T-cell (primary cell): ENCODE results near the gene MEOX2. TPM values are rescaled to one million over a fixed set of nuclear protein-coding genes. Genes with fewer than 3 reads are reported as not detected.

ENCODE experiments used
- ATAC-seq, 4 experiments: fragments of 200-7000 bp in 3 of 4; fragments of 150-1000 bp in 1 of 4; cut with Tn5 transposase; replicated peaks in 1 of 4; 1 replicate in 3 of 4; 2 replicates in 1 of 4; pipeline ENCODE4 v1.10.0; 2021; ENCODE audit warnings: moderate library complexity in 3 of 4, mild to moderate bottlenecking in 2 of 4, moderate number of reproducible peaks in 1 of 4
- CTCF ChIA-PET, 2 donors: fragments of 300-600 bp; sonication (Branson Sonifier 250); formaldehyde crosslinking; loops; one replicate each; lab custom pipeline; 2022; ENCODE audit warnings: antibody characterized with exemption in 2 of 2; lab: Charles Lee
- POLR2A ChIA-PET, 2 donors: fragments of 300-600 bp; sonication (Branson Sonifier 250); formaldehyde crosslinking; loops; one replicate each; lab custom pipeline; 2022; ENCODE audit warnings: antibody characterized with exemption in 2 of 2; lab: Charles Lee
- DNase-seq, 35 experiments: peaks; one replicate each; pipeline versions ENCODE4 v3.0.0 to v3.0.0-alpha.2; 2013 to 2023
- H3K27ac ChIP-seq: one replicate; pipeline ENCODE4 v1.5.1; 2013; ENCODE audit warnings: low read length
- H3K27me3 ChIP-seq, 2 experiments: replicated peaks in 1 of 2; 1 replicate in 1 of 2; 2 replicates in 1 of 2; pipeline versions ENCODE4 v1.6.1 to v1.7.0; 2013; ENCODE audit warnings: low read length in 1 of 2, mixed read lengths in 1 of 2; ENCODE audit not compliant: control insufficient read depth in 2 of 2, insufficient read depth in 2 of 2; ENCODE audit errors: extremely low read depth in 1 of 2
- H3K36me3 ChIP-seq, 2 donors: 1 replicate in 1 of 2; 2 replicates in 1 of 2; pipeline versions ENCODE4 v1.6.1 to v1.7.0; 2013; ENCODE audit warnings: low read length in 1 of 2; ENCODE audit not compliant: control insufficient read depth in 2 of 2, insufficient read depth in 1 of 2; ENCODE audit errors: extremely low read depth in 1 of 2
- H3K4me1 ChIP-seq, 2 experiments: 1 replicate in 1 of 2; 2 replicates in 1 of 2; pipeline versions ENCODE4 v1.6.1 to v1.7.0; 2013; ENCODE audit warnings: low read length in 2 of 2, mixed read lengths in 1 of 2; ENCODE audit not compliant: insufficient read depth in 2 of 2, control insufficient read depth in 1 of 2; ENCODE audit errors: extremely low read depth in 1 of 2
- H3K4me3 ChIP-seq, 2 donors: 1 replicate in 1 of 2; 2 replicates in 1 of 2; pipeline versions ENCODE4 v1.5.1 to v1.7.0; 2013; ENCODE audit warnings: mild to moderate bottlenecking in 2 of 2, low read length in 1 of 2, moderate library complexity in 1 of 2; ENCODE audit not compliant: control insufficient read depth in 1 of 2; ENCODE audit errors: extremely low read depth in 1 of 2
- H3K9me3 ChIP-seq: 2 replicates; pipeline ENCODE4 v1.7.0; 2013
- H3K27ac Mint-ChIP-seq, 2 donors: one replicate each; pipeline ENCODE4 v1.8.0; 2020 to 2021; ENCODE audit warnings: mild to moderate bottlenecking in 2 of 2, mixed read lengths in 2 of 2
- H3K27me3 Mint-ChIP-seq, 2 donors: one replicate each; pipeline ENCODE4 v1.8.0; 2021 to 2022; ENCODE audit warnings: mixed read lengths in 2 of 2
- H3K36me3 Mint-ChIP-seq: one replicate; pipeline ENCODE4 v1.8.0; 2021; ENCODE audit warnings: mixed read lengths
- H3K4me1 Mint-ChIP-seq, 3 donors: one replicate each; pipeline ENCODE4 v1.8.0; 2020 to 2022; ENCODE audit warnings: mixed read lengths in 3 of 3, mild to moderate bottlenecking in 1 of 3
- H3K4me3 Mint-ChIP-seq, 3 donors: one replicate each; pipeline ENCODE4 v1.8.0; 2020 to 2022; ENCODE audit warnings: mild to moderate bottlenecking in 3 of 3, mixed read lengths in 3 of 3, moderate library complexity in 3 of 3
- H3K9me3 Mint-ChIP-seq, 3 donors: one replicate each; pipeline ENCODE4 v1.8.0; 2020 to 2022; ENCODE audit warnings: mixed read lengths in 3 of 3
- WGBS: methylation state at CpG from one replicate; pipeline ENCODE4 v1.1.5; 2013; ENCODE audit warnings: missing lambda C conversion rate; ENCODE audit not compliant: insufficient coverage; 5-methylcytosine and 5-hydroxymethylcytosine counted together
- total RNA-seq, 35 experiments: library from RNA in 6 of 35; stranded (reverse) in 6 of 35; fragments of 120-200 nt in 1 of 35; gene quantifications; one replicate each; pipeline versions ENCODE4 v1.2.1 to v1.2.4 and lab custom pipeline; 2013 to 2026

MEOX2 gene
- total RNA-seq, 5 donors from 2014 or later (not counting 1 experiment from before 2014, with no cell fraction given) = 0.12 TPM; not detected in 4

DNA sequence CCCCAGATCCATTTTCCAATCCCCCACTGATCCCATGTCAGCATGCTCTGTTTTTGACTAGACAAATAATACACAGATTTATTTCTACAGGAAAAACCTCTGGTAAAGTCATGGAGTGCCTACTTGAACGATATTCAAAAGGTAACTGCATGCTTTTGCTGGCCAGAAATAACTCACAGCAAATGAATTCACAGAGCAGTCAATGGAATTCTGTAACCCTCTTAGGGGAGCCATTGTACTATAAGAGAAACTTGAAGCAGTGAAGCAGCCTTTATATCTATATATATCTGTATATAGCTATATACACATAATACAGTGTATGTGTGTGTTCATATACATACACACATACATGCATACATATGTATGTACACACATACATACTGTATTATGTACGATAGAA, 29.0 kb upstream of the MEOX2 start:
- no peaks in the 10 kb centered on the region for H3K27me3 ChIP-seq
- no peak overlapping the region for H3K27ac ChIP-seq
- CTCF ChIA-PET = no interaction called here
- H3K9me3 ChIP-seq = no peaks in the 10 kb centered on the region
- no peaks in the 10 kb centered on the region for H3K36me3 ChIP-seq
- Mint-ChIP-seq H3K27me3 (no peaks in the 10 kb centered on the region), H3K9me3 (peaks cover 4 to 12% (median 9%) of the 10 kb centered on the region in 3 donors), H3K4me3 (no peak overlapping the region), H3K27ac (no peak overlapping the region), H3K4me1 (no peaks in the 10 kb centered on the region), H3K36me3 (no peaks in the 10 kb centered on the region)
- POLR2A ChIA-PET = no interaction called here
- WGBS = no CpG with 5 or more reads among the region's 2 CpGs
- H3K4me3 ChIP-seq = no peak overlapping the region
- ATAC-seq (no peak), DNase-seq (no peak)
- no peaks in the 10 kb centered on the region for H3K4me1 ChIP-seq

GRCh38 chr7:15709978-15710377, 23.5 kb upstream of the MEOX2 start:
- H3K27ac Mint-ChIP-seq = no peak overlapping the region
- no peak overlapping the region for H3K27ac ChIP-seq
- no peak overlapping the region for H3K4me3 Mint-ChIP-seq
- DNase-seq (no peak), ATAC-seq (no peak)
- H3K36me3 ChIP-seq = no peaks in the 10 kb centered on the region
- no peaks in the 10 kb centered on the region for H3K27me3 ChIP-seq
- no peaks in the 10 kb centered on the region for H3K9me3 ChIP-seq
- H3K4me3 ChIP-seq = no peak overlapping the region
- H3K36me3 Mint-ChIP-seq = no peaks in the 10 kb centered on the region
- POLR2A ChIA-PET = no interaction called here
- no peaks in the 10 kb centered on the region for H3K4me1 Mint-ChIP-seq
- peaks cover 8 to 28% (median 11%) of the 10 kb centered on the region in 3 donors for H3K9me3 Mint-ChIP-seq
- H3K4me1 ChIP-seq = no peaks in the 10 kb centered on the region
- whole genome bisulfite sequencing = 28% methylated on average over 2 of the region's 3 CpGs
- H3K27me3 Mint-ChIP-seq = no peaks in the 10 kb centered on the region
- CTCF ChIA-PET = no interaction called here

DNA sequence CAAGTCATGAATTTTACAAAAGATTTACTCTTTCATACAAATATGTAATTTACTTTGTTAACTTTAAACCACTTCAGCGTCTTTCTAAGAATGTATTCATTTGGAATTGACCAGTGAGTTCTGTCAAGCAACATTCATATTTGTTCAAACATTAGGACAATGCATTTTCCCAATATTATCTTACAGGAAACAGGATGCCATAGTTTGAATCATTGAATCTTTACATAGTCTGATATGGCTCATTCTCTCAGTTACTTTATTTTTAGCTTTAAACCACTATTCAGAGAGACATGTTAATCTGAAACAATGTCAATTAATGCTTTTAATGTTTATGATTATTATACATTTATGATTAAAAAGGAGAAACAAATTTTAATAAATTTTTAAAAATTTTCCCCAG, 21.1 kb upstream of the MEOX2 start:
- WGBS = no CpG with 5 or more reads among the region's 1 CpG

DNA sequence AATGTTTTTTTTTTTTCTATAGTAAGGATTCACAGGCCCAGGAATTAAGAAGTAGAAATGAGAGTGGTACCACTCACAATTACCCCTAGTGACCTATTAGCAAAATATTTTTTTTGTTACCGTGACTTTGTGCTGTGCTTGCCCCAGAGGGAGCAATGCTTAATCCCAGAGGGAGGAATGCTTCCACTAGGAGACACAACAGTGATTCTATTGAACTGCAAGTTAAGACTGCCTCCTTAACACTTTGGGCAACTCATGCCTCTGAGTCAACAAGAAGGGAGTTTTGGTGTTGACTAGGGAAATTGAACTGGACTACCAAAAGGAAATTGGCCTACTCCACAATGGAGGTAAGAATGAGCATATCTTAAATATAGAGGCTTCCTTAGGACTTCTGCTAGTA, 17.2 kb upstream of the MEOX2 start:
- no peak for DNase-seq
- H3K4me3 Mint-ChIP-seq = no peak overlapping the region
- Histone ChIP-seq H3K36me3 (no peaks in the 10 kb centered on the region), H3K4me1 (no peaks in the 10 kb centered on the region), H3K4me3 (no peak overlapping the region), H3K27ac (no peak overlapping the region), H3K27me3 (no peaks in the 10 kb centered on the region), H3K9me3 (no peaks in the 10 kb centered on the region)
- peaks cover 0 to 20% (median 3%) of the 10 kb centered on the region in 3 donors for H3K9me3 Mint-ChIP-seq
- CTCF ChIA-PET = no interaction called here
- H3K36me3 Mint-ChIP-seq = no peaks in the 10 kb centered on the region
- H3K4me1 Mint-ChIP-seq = no peaks in the 10 kb centered on the region
- H3K27ac Mint-ChIP-seq = no peak overlapping the region
- WGBS = no CpG with 5 or more reads among the region's 1 CpG
- no peak for ATAC-seq
- POLR2A ChIA-PET = no interaction called here
- H3K27me3 Mint-ChIP-seq = no peaks in the 10 kb centered on the region

More for the DNA sequence above, 21.1 kb upstream of the MEOX2 start:
- ChIA-PET POLR2A (no interaction called here), CTCF (no interaction called here)
- Mint-ChIP-seq H3K4me3 (no peak overlapping the region), H3K27me3 (no peaks in the 10 kb centered on the region), H3K9me3 (peaks cover 4 to 19% (median 7%) of the 10 kb centered on the region in 3 donors), H3K27ac (no peak overlapping the region), H3K4me1 (no peaks in the 10 kb centered on the region), H3K36me3 (no peaks in the 10 kb centered on the region)
- no peaks in the 10 kb centered on the region for H3K36me3 ChIP-seq
- no peak overlapping the region for H3K27ac ChIP-seq
- DNase-seq (no peak), ATAC-seq (no peak)
- H3K27me3 ChIP-seq = no peaks in the 10 kb centered on the region
- H3K4me1 ChIP-seq = no peaks in the 10 kb centered on the region
- H3K9me3 ChIP-seq = no peaks in the 10 kb centered on the region
- no peak overlapping the region for H3K4me3 ChIP-seq

DNA sequence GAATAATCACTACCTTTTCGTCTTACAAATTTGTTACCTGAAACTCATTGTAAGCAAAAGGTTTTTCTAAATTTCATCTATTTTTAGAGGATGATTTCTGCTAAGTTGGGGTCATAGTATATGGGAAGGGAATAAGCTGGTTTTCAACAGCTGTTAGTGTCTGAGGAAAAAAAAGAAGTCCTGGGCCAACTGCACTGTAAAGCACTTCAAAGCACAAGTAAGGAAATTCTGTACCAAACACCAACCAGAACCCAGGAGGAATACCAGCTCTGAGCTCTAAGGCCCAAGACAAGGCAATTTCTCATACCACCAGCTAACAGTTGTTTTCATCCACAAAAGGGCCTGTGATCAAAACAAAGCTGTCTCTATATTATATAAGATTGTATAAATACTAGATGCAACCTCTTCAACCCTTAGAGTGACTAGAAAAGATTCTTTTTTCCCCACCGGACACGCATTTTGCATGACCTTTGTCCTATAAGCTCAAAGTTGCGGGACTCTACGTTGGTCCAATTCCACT, 6.1 kb upstream of the MEOX2 start:
- ChIA-PET CTCF (no interaction called here), POLR2A (interaction anchor here in 1 of 2 donors (0.6 kb wide), 1 partner anchor 1471 kb away, joined by 4 read pairs; no protein-coding TSS in a partner anchor)
- DNase-seq (no peak), ATAC-seq (no peak)
- Histone ChIP-seq H3K36me3 (no peaks in the 10 kb centered on the region), H3K27me3 (peaks cover 4 to 9% of the 10 kb centered on the region in 2 experiments), H3K27ac (no peak overlapping the region), H3K4me3 (no peak overlapping the region), H3K9me3 (no peaks in the 10 kb centered on the region), H3K4me1 (no peaks in the 10 kb centered on the region)
- Mint-ChIP-seq H3K36me3 (no peaks in the 10 kb centered on the region), H3K4me3 (no peak overlapping the region), H3K27me3 (peaks cover 9 to 10% of the 10 kb centered on the region in 2 donors), H3K9me3 (no peaks in the 10 kb centered on the region), H3K4me1 (peaks cover 0 to 2% (median 0%) of the 10 kb centered on the region in 3 donors), H3K27ac (no peak overlapping the region)
- WGBS = no CpG with 5 or more reads among the region's 5 CpGs

GRCh38 chr7:15688911-15689310, 2.4 kb upstream of the MEOX2 start:
- ChIA-PET CTCF (no interaction called here), POLR2A (no interaction called here)
- no peaks in the 10 kb centered on the region for H3K9me3 Mint-ChIP-seq
- no peak overlapping the region for H3K27ac Mint-ChIP-seq
- peaks cover 0 to 2% (median 0%) of the 10 kb centered on the region in 3 donors for H3K4me1 Mint-ChIP-seq
- Histone ChIP-seq H3K27me3 (peaks cover 11 to 26% of the 10 kb centered on the region in 2 experiments), H3K9me3 (no peaks in the 10 kb centered on the region), H3K27ac (no peak overlapping the region), H3K4me1 (no peaks in the 10 kb centered on the region), H3K36me3 (no peaks in the 10 kb centered on the region), H3K4me3 (no peak overlapping the region)
- no peak overlapping the region for H3K4me3 Mint-ChIP-seq
- no peak for DNase-seq
- ATAC-seq = no peak
- peaks cover 29 to 39% of the 10 kb centered on the region in 2 donors for H3K27me3 Mint-ChIP-seq
- WGBS = 20% methylated on average over 1 of the region's 2 CpGs
- H3K36me3 Mint-ChIP-seq = no peaks in the 10 kb centered on the region
